Esophagus squamous epithelium (tissue), 5 donors: ENCODE data around the gene LRRC74A. TPM values are rescaled to one million over a fixed set of nuclear protein-coding genes. Genes with fewer than 3 reads are reported as not detected.
A peak's percentile ranks its signal among the peaks of the same experiment; 100 is the strongest.

ENCODE experiments used
- DNase-seq: peaks from one replicate; lab custom pipeline; 2025; lab: John Stamatoyannopoulos, UW
- H3K27ac ChIP-seq, 4 donors: fragments of 200-600 bp; sonication (generic); one replicate each; pipeline ENCODE4 v1.5.1; 2016 to 2019; ENCODE audit warnings: mild to moderate bottlenecking in 1 of 4
- H3K27me3 ChIP-seq, 4 donors: fragments of 200-600 bp; sonication (generic); 1 replicate in 3 of 4; 2 replicates in 1 of 4; pipeline versions ENCODE4 v1.5.1 to v1.6.0; 2017 to 2021; ENCODE audit warnings: antibody characterized with exemption in 1 of 4
- H3K36me3 ChIP-seq, 3 donors: fragments of 200-600 bp; sonication (generic); one replicate each; pipeline ENCODE4 v1.5.1; 2016 to 2019
- H3K4me1 ChIP-seq, 3 donors: fragments of 200-600 bp; sonication (generic); one replicate each; pipeline ENCODE4 v1.5.1; 2017 to 2019
- H3K4me3 ChIP-seq, 4 donors: fragments of 200-600 bp; sonication (generic); 1 replicate in 3 of 4; 2 replicates in 1 of 4; pipeline ENCODE4 v1.5.1; 2016 to 2019; ENCODE audit warnings: mild to moderate bottlenecking in 2 of 4, moderate library complexity in 1 of 4
- H3K9me3 ChIP-seq, 3 donors: fragments of 200-600 bp; sonication (generic); one replicate each; pipeline ENCODE4 v1.5.1; 2016 to 2019
- CTCF ChIP-seq, 6 experiments: fragments of 450-650 bp in 4 of 6; fragments of 200-600 bp in 2 of 6; sonication (generic) in 2 of 6; IDR thresholded peaks; one replicate each; pipeline ENCODE4 v1.5.1; 2016 to 2019; ENCODE audit warnings: antibody characterized with exemption in 6 of 6, mild to moderate bottlenecking in 4 of 6, moderate library complexity in 4 of 6
- POLR2A ChIP-seq, 4 donors: fragments of 450-650 bp; IDR thresholded peaks; one replicate each; pipeline ENCODE4 v1.6.1; 2017; ENCODE audit warnings: antibody characterized with exemption in 4 of 4, mild to moderate bottlenecking in 4 of 4, moderate library complexity in 3 of 4
- WGBS, 2 donors: methylation state at CpG; one replicate each; pipeline ENCODE4 v1.1.5; 2018; 5-methylcytosine and 5-hydroxymethylcytosine counted together
- intact Hi-C: fragments of 100-400 bp; cut with DNase I; formaldehyde crosslinking; loops from one replicate; pipeline ENCODE4 v1.15.0; 2022
- total RNA-seq, 4 donors: library from RNA; depleted of rRNA; stranded (reverse); fragments of >200 nt; gene quantifications; one replicate each; pipeline ENCODE4 v1.1.0, GENCODE V29; 2016
- donor health status: DM: yes; HTN: yes; CAD: no.

Gene LRRC74A
- total RNA-seq, 4 donors from 2014 or later: not detected

GRCh38 chr14:76901171-76902055, 75.2 kb downstream of the LRRC74A start:
- DNase-seq: no peak
- peaks cover 18 to 55% (median 19%) of the 10 kb centered on the region in 3 donors for H3K4me1 ChIP-seq
- TF ChIP-seq CTCF (IDR thresholded peaks at IDR 0.05): no peak
- TF ChIP-seq POLR2A (IDR thresholded peaks at IDR 0.05): no peak
- H3K36me3 ChIP-seq: no peaks in the 10 kb centered on the region
- 17 to 44% methylated on average over 5 to 6 of the region's 6 CpGs for WGBS, 2 donors
- H3K27me3 ChIP-seq: no peaks in the 10 kb centered on the region
- intact Hi-C loops: no loop called here
- no peak overlapping the region for H3K4me3 ChIP-seq
- peak overlapping the region; percentile 17 to 87 (median 48) for H3K27ac ChIP-seq
- no peaks in the 10 kb centered on the region for H3K9me3 ChIP-seq

- H3K27ac ChIP-seq: peak overlapping the region; percentile 17 to 87 (median 62)
- no peak overlapping the region for H3K4me3 ChIP-seq
- peaks cover 18 to 55% (median 19%) of the 10 kb centered on the region in 3 donors for H3K4me1 ChIP-seq
- H3K36me3 ChIP-seq: no peaks in the 10 kb centered on the region
- intact Hi-C loops: no loop called here
- H3K27me3 ChIP-seq: no peaks in the 10 kb centered on the region
- DNase-seq: no peak
- TF ChIP-seq POLR2A (IDR thresholded peaks at IDR 0.05): no peak
- no peak for TF ChIP-seq CTCF (IDR thresholded peaks at IDR 0.05)
- no peaks in the 10 kb centered on the region for H3K9me3 ChIP-seq
- WGBS, 2 donors: 65 to 84% methylated on average over 5 of the region's 5 CpGs
These were observed 76.4 kb downstream of the LRRC74A start for GRCh38 chr14:76902591-76902990.

GRCh38 chr14:76904100-76904739, 78.0 kb downstream of the LRRC74A start:
- Histone ChIP-seq H3K9me3 (no peaks in the 10 kb centered on the region), H3K4me3 (no peak overlapping the region), H3K36me3 (no peaks in the 10 kb centered on the region), H3K4me1 (peaks cover 18 to 55% (median 19%) of the 10 kb centered on the region in 3 donors), H3K27ac (peak overlapping the region; percentile 68 to 87 (median 76)), H3K27me3 (no peaks in the 10 kb centered on the region)
- WGBS, 2 donors: 67 to 75% methylated on average over 13 to 16 of the region's 19 CpGs
- no peak for TF ChIP-seq POLR2A (IDR thresholded peaks at IDR 0.05)
- TF ChIP-seq CTCF (IDR thresholded peaks at IDR 0.05): no peak
- intact Hi-C loops: no loop called here
- DNase-seq: no peak

- Histone ChIP-seq H3K9me3 (no peaks in the 10 kb centered on the region), H3K36me3 (no peaks in the 10 kb centered on the region), H3K27me3 (no peaks in the 10 kb centered on the region), H3K27ac (peak overlapping the region; percentile 68 to 87 (median 76)), H3K4me3 (no peak overlapping the region), H3K4me1 (peaks cover 18 to 55% (median 19%) of the 10 kb centered on the region in 3 donors)
- peak in 1 of 4 donors; percentile 8 for TF ChIP-seq POLR2A (IDR thresholded peaks at IDR 0.05)
- TF ChIP-seq CTCF (IDR thresholded peaks at IDR 0.05): no peak
- intact Hi-C loops: no loop called here
- no peak for DNase-seq
- 14 to 15% methylated on average over 13 to 14 of the region's 14 CpGs for WGBS, 2 donors
These were observed 78.7 kb downstream of the LRRC74A start for GRCh38 chr14:76904740-76905569.
